ENCODE data around the gene GID4.

The GID4 gene

GRCh38 chr17:18110636-18111145 lies 71.5 kb downstream of the GID4 start:
- H3K9ac ChIP-seq (ENCODE audit: low read length in 2 of 2) = no peak overlapping the region
- peaks cover 0 to 6% of the 10 kb centered on the region in 2 donors for H3K27me3 ChIP-seq (ENCODE audit: control insufficient read depth in 1 of 2, insufficient read depth in 2 of 2, low read length in 2 of 2)
- no peaks in the 10 kb centered on the region for H3K4me1 ChIP-seq (ENCODE audit: control insufficient read depth, insufficient read depth, low read length)
- H3K27ac ChIP-seq (ENCODE audit: low read length) = no peak overlapping the region
- peaks cover 5 to 12% of the 10 kb centered on the region in 2 donors for H3K36me3 ChIP-seq (ENCODE audit: control insufficient read depth in 2 of 2, insufficient read depth in 2 of 2, low read length in 2 of 2)
- no peaks in the 10 kb centered on the region for H3K9me3 ChIP-seq (ENCODE audit: control insufficient read depth in 2 of 2, low read length in 2 of 2)
- H3K4me3 ChIP-seq (ENCODE audit: low read length in 2 of 2) = no peak overlapping the region

DNA sequence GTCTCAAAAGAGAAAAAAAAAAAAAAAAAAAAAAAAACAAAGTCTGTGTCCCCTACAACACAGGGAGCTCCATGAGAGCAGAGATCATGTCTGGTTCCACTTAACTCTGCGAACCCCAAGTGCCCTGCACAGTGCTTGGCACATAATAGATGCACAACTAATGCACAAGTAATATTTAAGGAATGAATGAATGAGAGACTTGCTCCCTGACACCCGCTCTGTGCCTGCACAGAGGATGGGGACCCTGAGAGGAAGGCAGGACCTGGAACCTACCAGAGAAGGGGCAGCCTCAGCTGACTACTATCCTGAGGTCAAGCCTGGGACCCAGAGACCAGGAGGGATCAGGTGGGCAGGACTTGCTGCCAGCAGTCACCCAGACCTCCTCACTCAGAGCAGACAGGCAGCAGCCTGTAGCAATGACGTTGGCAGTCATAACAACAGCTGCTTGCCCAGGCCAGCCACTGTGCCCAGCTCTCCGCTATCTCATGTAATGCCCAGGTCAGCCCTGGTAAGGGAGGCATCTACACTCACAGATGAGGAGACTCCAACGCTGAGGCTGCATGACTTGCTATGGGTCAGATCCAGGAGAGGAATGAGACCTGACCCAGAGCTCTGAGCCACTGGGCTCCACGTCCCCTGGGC lies 72.2 kb downstream of the GID4 start:
- no peaks in the 10 kb centered on the region for H3K9me3 ChIP-seq (ENCODE audit: control insufficient read depth in 2 of 2, low read length in 2 of 2)
- H3K9ac ChIP-seq (ENCODE audit: low read length in 2 of 2) = no peak overlapping the region
- no peak overlapping the region for H3K27ac ChIP-seq (ENCODE audit: low read length)

GRCh38 chr17:18115517-18115916 lies 76.3 kb downstream of the GID4 start:
- peaks cover 0 to 11% of the 10 kb centered on the region in 2 donors for H3K27me3 ChIP-seq (ENCODE audit: control insufficient read depth in 1 of 2, insufficient read depth in 2 of 2, low read length in 2 of 2)
- no peaks in the 10 kb centered on the region for H3K4me1 ChIP-seq (ENCODE audit: control insufficient read depth, insufficient read depth, low read length)
- no peak overlapping the region for H3K9ac ChIP-seq (ENCODE audit: low read length in 2 of 2)

More for the DNA sequence above, 72.2 kb downstream of the GID4 start:
- Histone ChIP-seq H3K36me3 (ENCODE audit: control insufficient read depth in 2 of 2, insufficient read depth in 2 of 2, low read length in 2 of 2) (peaks cover 0 to 5% of the 10 kb centered on the region in 2 donors), H3K4me3 (ENCODE audit: low read length in 2 of 2) (no peak overlapping the region), H3K4me1 (ENCODE audit: control insufficient read depth, insufficient read depth, low read length) (no peaks in the 10 kb centered on the region), H3K27me3 (ENCODE audit: control insufficient read depth in 1 of 2, insufficient read depth in 2 of 2, low read length in 2 of 2) (peaks cover 0 to 11% of the 10 kb centered on the region in 2 donors)

DNA sequence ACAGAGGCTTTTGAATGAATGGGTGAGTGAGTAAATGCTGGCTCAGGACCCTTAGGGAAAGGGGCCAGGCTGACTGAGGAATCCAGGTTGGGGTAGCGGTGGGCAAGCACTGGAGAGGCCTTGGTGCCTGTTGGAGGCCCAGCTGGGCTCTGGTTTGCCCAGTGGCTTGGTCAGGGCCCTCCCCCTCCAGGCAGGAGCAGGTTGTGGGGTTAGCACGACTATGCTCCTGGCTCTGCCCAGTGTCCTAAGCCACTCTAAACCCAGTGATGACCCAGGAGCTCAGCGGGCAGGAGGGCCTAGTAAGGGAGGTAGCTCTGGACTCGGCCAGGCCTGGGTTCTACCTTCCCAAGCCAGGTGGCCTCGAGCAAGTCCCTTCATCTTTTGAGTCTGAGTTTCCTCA lies 76.9 kb downstream of the GID4 start:
- Histone ChIP-seq H3K4me3 (ENCODE audit: low read length in 2 of 2) (no peak overlapping the region), H3K36me3 (ENCODE audit: control insufficient read depth in 2 of 2, insufficient read depth in 2 of 2, low read length in 2 of 2) (no peaks in the 10 kb centered on the region), H3K27ac (ENCODE audit: low read length) (no peak overlapping the region), H3K9ac (ENCODE audit: low read length in 2 of 2) (no peak overlapping the region), H3K9me3 (ENCODE audit: control insufficient read depth in 2 of 2, low read length in 2 of 2) (no peaks in the 10 kb centered on the region), H3K27me3 (ENCODE audit: control insufficient read depth in 1 of 2, insufficient read depth in 2 of 2, low read length in 2 of 2) (peaks cover 0 to 11% of the 10 kb centered on the region in 2 donors), H3K4me1 (ENCODE audit: control insufficient read depth, insufficient read depth, low read length) (no peaks in the 10 kb centered on the region)

More at GRCh38 chr17:18115517-18115916, 76.3 kb downstream of the GID4 start:
- Histone ChIP-seq H3K9me3 (ENCODE audit: control insufficient read depth in 2 of 2, low read length in 2 of 2) (no peaks in the 10 kb centered on the region), H3K27ac (ENCODE audit: low read length) (no peak overlapping the region), H3K36me3 (ENCODE audit: control insufficient read depth in 2 of 2, insufficient read depth in 2 of 2, low read length in 2 of 2) (no peaks in the 10 kb centered on the region), H3K4me3 (ENCODE audit: low read length in 2 of 2) (no peak overlapping the region)

DNA sequence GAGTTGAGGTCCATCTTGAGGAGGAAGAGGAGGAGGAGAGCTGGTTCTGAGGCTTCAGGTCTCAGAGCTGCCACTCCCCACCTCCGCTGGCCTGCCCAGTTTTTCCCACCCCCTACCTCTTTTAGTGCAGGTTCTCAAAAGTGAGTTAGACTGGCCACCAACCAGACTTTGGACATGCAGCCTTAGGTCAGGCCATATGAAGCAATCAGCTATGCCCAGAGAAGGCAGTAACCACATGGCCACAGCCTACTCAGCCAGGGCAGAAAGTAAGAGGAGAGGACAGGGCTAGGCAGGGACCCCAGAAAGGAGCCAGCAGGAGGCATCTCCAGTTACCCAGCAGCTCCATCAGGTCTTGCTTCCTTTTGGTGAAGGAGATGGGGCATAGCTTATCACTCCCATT lies 78.3 kb downstream of the GID4 start:
- Histone ChIP-seq H3K27me3 (ENCODE audit: control insufficient read depth in 1 of 2, insufficient read depth in 2 of 2, low read length in 2 of 2) (peaks cover 0 to 11% of the 10 kb centered on the region in 2 donors), H3K27ac (ENCODE audit: low read length) (no peak overlapping the region), H3K9ac (ENCODE audit: low read length in 2 of 2) (no peak overlapping the region), H3K9me3 (ENCODE audit: control insufficient read depth in 2 of 2, low read length in 2 of 2) (no peaks in the 10 kb centered on the region), H3K4me1 (ENCODE audit: control insufficient read depth, insufficient read depth, low read length) (no peaks in the 10 kb centered on the region), H3K4me3 (ENCODE audit: low read length in 2 of 2) (no peak overlapping the region), H3K36me3 (ENCODE audit: control insufficient read depth in 2 of 2, insufficient read depth in 2 of 2, low read length in 2 of 2) (no peaks in the 10 kb centered on the region)
